Loucy (cell line): ENCODE data around the gene TM9SF2.

Experiments
- H2AFZ ChIP-seq: fragments of 200-600 bp; sonication (generic); 2 replicates; pipeline ENCODE4 v1.6.0; 2016; ENCODE audit warnings: antibody characterized with exemption, mild to moderate bottlenecking, low read length, moderate library complexity
- H3F3A ChIP-seq: fragments of 200-600 bp; 2 replicates; pipeline ENCODE4 v1.6.0; 2016; ENCODE audit warnings: antibody characterized with exemption, low read depth, mild to moderate bottlenecking
- H3K27me3 ChIP-seq: fragments of 200-600 bp; sonication (generic); 2 replicates; pipeline ENCODE4 v1.6.1; 2014; ENCODE audit warnings: low read length, mild to moderate bottlenecking; ENCODE audit not compliant: insufficient read depth, poor library complexity, severe bottlenecking
- H3K36me3 ChIP-seq: fragments of 200-600 bp; sonication (generic); 2 replicates; pipeline ENCODE4 v1.6.1; 2016; ENCODE audit warnings: low read length; ENCODE audit not compliant: insufficient read depth
- H3K4me1 ChIP-seq: fragments of 200-600 bp; sonication (generic); 2 replicates; pipeline ENCODE4 v1.5.1; 2014; ENCODE audit warnings: low read length, mild to moderate bottlenecking; ENCODE audit not compliant: insufficient read depth, poor library complexity, severe bottlenecking
- H3K4me2 ChIP-seq: fragments of 200-600 bp; sonication (generic); 2 replicates; pipeline ENCODE4 v1.6.0; 2014; ENCODE audit warnings: antibody characterized with exemption, low read length, low read depth, mild to moderate bottlenecking; ENCODE audit not compliant: poor library complexity, severe bottlenecking
- H3K4me3 ChIP-seq: fragments of 200-600 bp; sonication (generic); 2 replicates; pipeline ENCODE4 v1.5.1; 2014; ENCODE audit warnings: low read length, mild to moderate bottlenecking, mixed read lengths; ENCODE audit not compliant: poor library complexity, severe bottlenecking
- H3K79me2 ChIP-seq: fragments of 200-600 bp; sonication (generic); 2 replicates; pipeline ENCODE4 v1.6.1; 2014; ENCODE audit warnings: low read length; ENCODE audit not compliant: insufficient read depth
- H3K9ac ChIP-seq: fragments of 200-600 bp; sonication (generic); 2 replicates; pipeline ENCODE4 v1.6.0; 2014; ENCODE audit warnings: mild to moderate bottlenecking, low read depth, low read length, moderate library complexity; ENCODE audit not compliant: poor library complexity, severe bottlenecking
- H3K9me2 ChIP-seq: fragments of 200-600 bp; sonication (generic); replicated peaks from 2 replicates; pipeline ENCODE4 v1.6.1; 2016; ENCODE audit warnings: low read depth, low read length, mixed read lengths
- H3K9me3 ChIP-seq: fragments of 200-600 bp; sonication (generic); 2 replicates; pipeline ENCODE4 v1.6.1; 2014; ENCODE audit warnings: mild to moderate bottlenecking, antibody characterized with exemption, low read length, low read depth; ENCODE audit not compliant: insufficient read depth
- H4K20me1 ChIP-seq: fragments of 200-600 bp; sonication (generic); 2 replicates; pipeline ENCODE4 v1.6.0; 2014; ENCODE audit warnings: antibody characterized with exemption, low read length, mild to moderate bottlenecking; ENCODE audit not compliant: insufficient read depth, poor library complexity, severe bottlenecking
- CTCF ChIP-seq: fragments of 200-600 bp; sonication (generic); conservative IDR thresholded peaks from 2 replicates; pipeline ENCODE4 v1.5.1; 2014; ENCODE audit warnings: mild to moderate bottlenecking, antibody characterized with exemption, low read length
- EZH2phosphoT487 ChIP-seq: fragments of 200-600 bp; IDR thresholded peaks from 2 replicates; pipeline ENCODE4 v1.6.1; 2018; ENCODE audit warnings: antibody characterized with exemption, mild to moderate bottlenecking, moderate library complexity, borderline replicate concordance

The TM9SF2 gene

GRCh38 chr13:99516153-99516929 lies 15.1 kb downstream of the TM9SF2 start:
- Histone ChIP-seq H2AFZ (no peak overlapping the region), H3K9ac (no peak overlapping the region), H3K36me3 (peaks cover 33% of the 10 kb centered on the region), H3K4me3 (no peak overlapping the region), H3K27me3 (no peaks in the 10 kb centered on the region), H3K9me3 (no peaks in the 10 kb centered on the region), H3K4me1 (peaks cover 5% of the 10 kb centered on the region), H3F3A (no peaks in the 10 kb centered on the region), H3K79me2 (peaks cover 68% of the 10 kb centered on the region), H3K4me2 (no peak overlapping the region), H3K9me2 (no peaks in the 10 kb centered on the region), H4K20me1 (peaks cover 60% of the 10 kb centered on the region)
- TF ChIP-seq CTCF (no peak), EZH2phosphoT487 (no peak)

- Histone ChIP-seq H4K20me1 (peaks cover 49% of the 10 kb centered on the region), H3K4me1 (peaks cover under 1% of the 10 kb centered on the region), H3K4me2 (no peak overlapping the region), H3K79me2 (peaks cover 56% of the 10 kb centered on the region), H3K9me2 (no peaks in the 10 kb centered on the region), H3K9ac (no peak overlapping the region), H3K36me3 (peaks cover 45% of the 10 kb centered on the region), H3K9me3 (no peaks in the 10 kb centered on the region), H3K4me3 (no peak overlapping the region), H3F3A (no peaks in the 10 kb centered on the region), H3K27me3 (no peaks in the 10 kb centered on the region), H2AFZ (no peak overlapping the region)
- TF ChIP-seq CTCF (no peak), EZH2phosphoT487 (no peak)
Measured at GRCh38 chr13:99517577-99517976, 16.3 kb downstream of the TM9SF2 start.

GRCh38 chr13:99517984-99518383 lies 16.7 kb downstream of the TM9SF2 start:
- H3K9ac ChIP-seq, result no peak overlapping the region
- H3K27me3 ChIP-seq, result no peaks in the 10 kb centered on the region
- H3K4me3 ChIP-seq, result no peak overlapping the region
- no peak overlapping the region for H2AFZ ChIP-seq
- H3K9me2 ChIP-seq, result no peaks in the 10 kb centered on the region
- H3K79me2 ChIP-seq, result peaks cover 52% of the 10 kb centered on the region
- no peak overlapping the region for H3K4me2 ChIP-seq
- H4K20me1 ChIP-seq, result peaks cover 45% of the 10 kb centered on the region
- H3K9me3 ChIP-seq, result no peaks in the 10 kb centered on the region
- H3K36me3 ChIP-seq, result peaks cover 49% of the 10 kb centered on the region
- no peaks in the 10 kb centered on the region for H3F3A ChIP-seq
- no peaks in the 10 kb centered on the region for H3K4me1 ChIP-seq
- TF ChIP-seq EZH2phosphoT487, result no peak

GRCh38 chr13:99522298-99522697 lies 21.0 kb downstream of the TM9SF2 start:
- Histone ChIP-seq H3K4me2 (no peak overlapping the region), H3F3A (no peaks in the 10 kb centered on the region), H3K27me3 (no peaks in the 10 kb centered on the region), H3K4me3 (no peak overlapping the region), H3K4me1 (no peaks in the 10 kb centered on the region), H3K36me3 (peaks cover 86% of the 10 kb centered on the region), H4K20me1 (peaks cover 10% of the 10 kb centered on the region), H3K79me2 (peaks cover 26% of the 10 kb centered on the region), H3K9ac (no peak overlapping the region), H3K9me3 (no peaks in the 10 kb centered on the region), H2AFZ (no peak overlapping the region), H3K9me2 (no peaks in the 10 kb centered on the region)
- no peak for TF ChIP-seq EZH2phosphoT487
- no peak for TF ChIP-seq CTCF
